M059J (cell line): ENCODE measurements around the gene NEURL1B. TPM values are rescaled to one million over a fixed set of nuclear protein-coding genes. Genes with fewer than 3 reads are reported as not detected.
A peak's percentile ranks its signal among the peaks of the same experiment; 100 is the strongest.
"Not testable (repeated sequence)": the region's sequence is repeated elsewhere in the genome, so short reads cannot be mapped to it uniquely, and the experiment has no call there.

Experiments used
- DNase-seq: peaks from one replicate; pipeline ENCODE4 v3.0.0-alpha.2; 2012; ENCODE audit warnings: low read depth
- total RNA-seq: library from RNA; depleted of rRNA; stranded (reverse); fragments of >200 nt; shearing (Covaris generic); gene quantifications from 2 replicates; pipeline ENCODE4 v1.2.3, GENCODE V29; 2014; rRNA removed

Gene NEURL1B
- 2.3 and 5.8 TPM in 2 replicates for total RNA-seq

- DNase-seq, result peak; percentile 71
These were observed at the start of gene NEURL1B for GRCh38 chr5:172640822-172641358. NEURL1B (plus strand) TSS chr5:172641263; CDS start chr5:172641407, 144 bp downstream.

GRCh38 chr5:172591636-172592035 is 49.4 kb upstream of the NEURL1B start:
- no peak for DNase-seq

- no peak for DNase-seq
These were observed 48.2 kb upstream of the NEURL1B start for GRCh38 chr5:172592881-172593280.

GRCh38 chr5:172593306-172593705 is 47.8 kb upstream of the NEURL1B start:
- no peak for DNase-seq

- DNase-seq, result no peak
These were observed 47.3 kb upstream of the NEURL1B start for GRCh38 chr5:172593721-172594235.

GRCh38 chr5:172594431-172594830 is 46.6 kb upstream of the NEURL1B start:
- no peak for DNase-seq

- no peak for DNase-seq
These were observed 46.1 kb upstream of the NEURL1B start for GRCh38 chr5:172594867-172595466.

- no peak for DNase-seq
These were observed 45.2 kb upstream of the NEURL1B start for GRCh38 chr5:172595596-172596455.

- DNase-seq, result no peak
These were observed 44.3 kb upstream of the NEURL1B start for GRCh38 chr5:172596638-172597231.

GRCh38 chr5:172597755-172598155 is 43.3 kb upstream of the NEURL1B start:
- DNase-seq, result no peak

- DNase-seq, result no peak
These were observed 42.5 kb upstream of the NEURL1B start for GRCh38 chr5:172598251-172599203.

- peak; percentile 16 for DNase-seq
These were observed 41.9 kb upstream of the NEURL1B start for GRCh38 chr5:172599204-172599567.

- DNase-seq, result no peak
These were observed 40.5 kb upstream of the NEURL1B start for GRCh38 chr5:172600571-172600970.

- not testable (repeated sequence) for DNase-seq
These were observed 39.5 kb upstream of the NEURL1B start for GRCh38 chr5:172601576-172601975.

GRCh38 chr5:172602783-172603231 is 38.3 kb upstream of the NEURL1B start:
- DNase-seq, result no peak

GRCh38 chr5:172603251-172603806 is 37.7 kb upstream of the NEURL1B start:
- DNase-seq, result no peak

GRCh38 chr5:172605466-172605865 is 35.6 kb upstream of the NEURL1B start:
- no peak for DNase-seq

- no peak for DNase-seq
These were observed 34.8 kb upstream of the NEURL1B start for GRCh38 chr5:172606156-172606785.

GRCh38 chr5:172607213-172607793 is 33.8 kb upstream of the NEURL1B start:
- no peak for DNase-seq

- DNase-seq, result no peak
These were observed 32.3 kb upstream of the NEURL1B start for GRCh38 chr5:172608773-172609172.
